HL-60 (cell line): Measurements from ENCODE around the gene CPED1.

Source experiments
- DNase-seq, 2 experiments: peaks; one replicate each; pipeline ENCODE4 v3.0.0-alpha.2; 2010 to 2020; ENCODE audit warnings: low read depth in 1 of 2, low spot score in 1 of 2
- H3K27ac ChIP-seq: fragments of 250-450 bp; sonication (Bioruptor Pico); replicated peaks from 2 replicates; pipeline ENCODE4 v1.5.1; 2020; ENCODE audit warnings: mild to moderate bottlenecking, moderate library complexity
- H3K27me3 ChIP-seq: fragments of 250-450 bp; sonication (Bioruptor Pico); 2 replicates; pipeline ENCODE4 v1.5.1; 2021; ENCODE audit warnings: mild to moderate bottlenecking, moderate library complexity; ENCODE audit not compliant: insufficient read depth, poor library complexity, severe bottlenecking
- H3K4me3 ChIP-seq: replicated peaks from 2 replicates; pipeline ENCODE4 v1.5.1; 2011; ENCODE audit warnings: mild to moderate bottlenecking, control low read depth, low read length; ENCODE audit not compliant: insufficient read depth
- GABPA ChIP-seq: IDR thresholded peaks from 2 replicates; pipeline ENCODE4 v1.6.1; 2012; ENCODE audit warnings: low read depth
- POLR2AphosphoS5 ChIP-seq: IDR thresholded peaks from 2 replicates; pipeline ENCODE4 v1.6.1; 2012; ENCODE audit warnings: low read depth
- SPI1 ChIP-seq: IDR thresholded peaks from 2 replicates; pipeline ENCODE4 v1.6.1; 2012; ENCODE audit warnings: low read depth, mild to moderate bottlenecking, borderline replicate concordance
- TF ChIP-seq, protein P1 (sequence below): IDR thresholded peaks from one replicate; pipeline ENCODE4 v1.5.1; 2011; ENCODE audit warnings: low read length, control low read depth, inconsistent platforms; ENCODE audit not compliant: insufficient read depth
- TF ChIP-seq, protein P2 (sequence below): IDR thresholded peaks from 2 replicates; pipeline ENCODE4 v1.6.1; 2012; ENCODE audit warnings: low read depth; ENCODE audit not compliant: insufficient replicate concordance

The CPED1 gene

DNA sequence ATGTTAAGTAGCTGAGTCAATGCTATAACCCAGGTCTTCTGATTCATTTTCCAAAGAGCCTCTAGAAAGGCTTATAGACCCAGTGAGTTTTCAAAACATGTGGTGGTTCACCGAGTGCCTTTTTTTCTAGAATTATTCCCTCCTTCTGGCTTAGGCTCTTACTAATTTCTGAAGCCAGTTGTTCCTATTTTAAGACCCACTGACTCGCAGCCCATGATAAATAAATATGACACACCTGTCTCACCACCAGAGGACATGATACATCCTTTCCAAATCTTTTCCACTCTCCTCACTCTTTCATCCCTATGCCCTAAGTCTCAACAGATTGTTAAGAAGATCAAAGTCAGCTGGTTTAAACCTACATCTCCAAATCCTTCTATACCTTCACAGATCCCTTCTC, 214.3 kb downstream of the CPED1 start:
- no peak overlapping the region for H3K27ac ChIP-seq
- H3K27me3 ChIP-seq = no peaks in the 10 kb centered on the region
- TF ChIP-seq POLR2AphosphoS5 (no peak), GABPA (no peak), SPI1 (no peak)
- TF ChIP-seq, protein P1, sequence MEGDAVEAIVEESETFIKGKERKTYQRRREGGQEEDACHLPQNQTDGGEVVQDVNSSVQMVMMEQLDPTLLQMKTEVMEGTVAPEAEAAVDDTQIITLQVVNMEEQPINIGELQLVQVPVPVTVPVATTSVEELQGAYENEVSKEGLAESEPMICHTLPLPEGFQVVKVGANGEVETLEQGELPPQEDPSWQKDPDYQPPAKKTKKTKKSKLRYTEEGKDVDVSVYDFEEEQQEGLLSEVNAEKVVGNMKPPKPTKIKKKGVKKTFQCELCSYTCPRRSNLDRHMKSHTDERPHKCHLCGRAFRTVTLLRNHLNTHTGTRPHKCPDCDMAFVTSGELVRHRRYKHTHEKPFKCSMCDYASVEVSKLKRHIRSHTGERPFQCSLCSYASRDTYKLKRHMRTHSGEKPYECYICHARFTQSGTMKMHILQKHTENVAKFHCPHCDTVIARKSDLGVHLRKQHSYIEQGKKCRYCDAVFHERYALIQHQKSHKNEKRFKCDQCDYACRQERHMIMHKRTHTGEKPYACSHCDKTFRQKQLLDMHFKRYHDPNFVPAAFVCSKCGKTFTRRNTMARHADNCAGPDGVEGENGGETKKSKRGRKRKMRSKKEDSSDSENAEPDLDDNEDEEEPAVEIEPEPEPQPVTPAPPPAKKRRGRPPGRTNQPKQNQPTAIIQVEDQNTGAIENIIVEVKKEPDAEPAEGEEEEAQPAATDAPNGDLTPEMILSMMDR = no peak
- no peak for DNase-seq
- H3K4me3 ChIP-seq = no peak overlapping the region

DNA sequence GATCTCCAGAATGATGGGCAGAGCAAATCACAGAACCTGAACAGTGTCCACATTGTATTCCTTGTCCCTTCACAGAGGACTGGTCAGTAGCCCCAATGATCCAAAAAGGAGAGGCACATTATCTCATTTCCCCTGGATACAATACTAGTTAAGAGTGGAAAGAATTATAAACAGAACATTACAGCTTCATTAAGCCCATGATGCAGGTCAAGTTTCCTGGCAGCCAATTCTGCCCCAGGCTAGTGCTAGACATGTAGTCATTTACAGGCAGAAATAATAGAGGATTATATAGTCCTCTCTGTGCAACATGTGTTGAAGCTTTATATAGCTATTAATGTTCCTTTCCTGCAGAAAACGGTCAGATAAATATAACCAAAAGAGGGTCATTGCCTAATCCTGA, 216.0 kb downstream of the CPED1 start:
- no peak for DNase-seq

DNA sequence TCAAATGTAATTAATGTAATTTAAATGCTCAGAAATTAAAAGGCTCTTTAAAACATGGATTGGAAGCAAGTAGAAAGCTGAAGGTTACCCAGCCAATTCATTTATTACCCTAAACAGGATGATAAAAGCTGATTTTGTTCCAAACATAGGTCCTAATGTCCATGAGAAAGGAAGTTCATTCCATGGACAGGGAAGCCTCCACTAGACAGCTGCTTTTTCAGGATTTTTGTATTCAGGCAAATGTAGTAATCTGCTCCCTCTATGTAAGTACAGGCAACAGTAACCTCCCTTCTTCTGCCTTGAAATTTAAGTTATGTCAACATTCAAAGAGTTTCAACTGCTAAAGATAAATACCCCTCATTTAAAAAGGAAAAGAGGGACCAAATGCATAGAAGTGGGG, 217.3 kb downstream of the CPED1 start:
- TF ChIP-seq, protein P2, sequence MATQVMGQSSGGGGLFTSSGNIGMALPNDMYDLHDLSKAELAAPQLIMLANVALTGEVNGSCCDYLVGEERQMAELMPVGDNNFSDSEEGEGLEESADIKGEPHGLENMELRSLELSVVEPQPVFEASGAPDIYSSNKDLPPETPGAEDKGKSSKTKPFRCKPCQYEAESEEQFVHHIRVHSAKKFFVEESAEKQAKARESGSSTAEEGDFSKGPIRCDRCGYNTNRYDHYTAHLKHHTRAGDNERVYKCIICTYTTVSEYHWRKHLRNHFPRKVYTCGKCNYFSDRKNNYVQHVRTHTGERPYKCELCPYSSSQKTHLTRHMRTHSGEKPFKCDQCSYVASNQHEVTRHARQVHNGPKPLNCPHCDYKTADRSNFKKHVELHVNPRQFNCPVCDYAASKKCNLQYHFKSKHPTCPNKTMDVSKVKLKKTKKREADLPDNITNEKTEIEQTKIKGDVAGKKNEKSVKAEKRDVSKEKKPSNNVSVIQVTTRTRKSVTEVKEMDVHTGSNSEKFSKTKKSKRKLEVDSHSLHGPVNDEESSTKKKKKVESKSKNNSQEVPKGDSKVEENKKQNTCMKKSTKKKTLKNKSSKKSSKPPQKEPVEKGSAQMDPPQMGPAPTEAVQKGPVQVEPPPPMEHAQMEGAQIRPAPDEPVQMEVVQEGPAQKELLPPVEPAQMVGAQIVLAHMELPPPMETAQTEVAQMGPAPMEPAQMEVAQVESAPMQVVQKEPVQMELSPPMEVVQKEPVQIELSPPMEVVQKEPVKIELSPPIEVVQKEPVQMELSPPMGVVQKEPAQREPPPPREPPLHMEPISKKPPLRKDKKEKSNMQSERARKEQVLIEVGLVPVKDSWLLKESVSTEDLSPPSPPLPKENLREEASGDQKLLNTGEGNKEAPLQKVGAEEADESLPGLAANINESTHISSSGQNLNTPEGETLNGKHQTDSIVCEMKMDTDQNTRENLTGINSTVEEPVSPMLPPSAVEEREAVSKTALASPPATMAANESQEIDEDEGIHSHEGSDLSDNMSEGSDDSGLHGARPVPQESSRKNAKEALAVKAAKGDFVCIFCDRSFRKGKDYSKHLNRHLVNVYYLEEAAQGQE = no peak
- TF ChIP-seq, protein P1 = no peak
- no peak for TF ChIP-seq SPI1
- TF ChIP-seq GABPA = no peak
- TF ChIP-seq POLR2AphosphoS5 = no peak
- no peak for DNase-seq
- H3K27me3 ChIP-seq = no peaks in the 10 kb centered on the region
- no peak overlapping the region for H3K4me3 ChIP-seq
- H3K27ac ChIP-seq = no peak overlapping the region

More for the DNA sequence above, 216.0 kb downstream of the CPED1 start:
- H3K27ac ChIP-seq = no peak overlapping the region
- no peaks in the 10 kb centered on the region for H3K27me3 ChIP-seq
- no peak overlapping the region for H3K4me3 ChIP-seq
- TF ChIP-seq, protein P1 = no peak
- TF ChIP-seq POLR2AphosphoS5 (no peak), SPI1 (no peak), GABPA (no peak)
- TF ChIP-seq, protein P2 = no peak

DNA sequence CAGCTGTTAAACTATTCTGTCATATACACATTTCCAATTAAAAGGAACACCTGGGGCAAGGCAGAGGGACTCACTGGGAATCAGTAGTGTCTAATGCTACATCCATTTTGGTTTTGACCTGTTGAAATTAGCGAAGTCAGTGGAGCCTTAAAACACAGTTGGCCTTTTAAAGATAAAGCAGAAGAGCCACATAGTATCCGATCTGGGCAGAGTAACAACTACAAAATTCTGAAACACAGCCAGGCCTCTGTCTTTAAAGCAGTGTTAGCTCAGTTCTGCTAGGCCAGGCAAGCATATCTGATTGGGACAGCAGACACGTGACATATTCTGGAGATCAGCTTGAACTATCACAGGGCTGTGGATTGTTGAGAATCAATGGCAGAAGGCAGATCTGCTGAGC, 222.7 kb downstream of the CPED1 start:
- DNase-seq = no peak
- no peak overlapping the region for H3K4me3 ChIP-seq
- TF ChIP-seq, protein P1 = no peak
- TF ChIP-seq GABPA = no peak
- TF ChIP-seq, protein P2 = no peak
- no peak for TF ChIP-seq POLR2AphosphoS5
- no peak for TF ChIP-seq SPI1
- H3K27me3 ChIP-seq = no peaks in the 10 kb centered on the region
- no peak overlapping the region for H3K27ac ChIP-seq
